Adipocyte (in vitro differentiated cells): ENCODE data around the gene MAGEE1.

Source experiments
- DNase-seq: peaks from one replicate; pipeline ENCODE4 v3.0.0-alpha.2; 2015; ENCODE audit warnings: low read depth
- H3K27me3 ChIP-seq: replicated peaks from 2 replicates; pipeline ENCODE4 v1.7.0; 2013; ENCODE audit warnings: mild to moderate bottlenecking, low read length, moderate library complexity; ENCODE audit not compliant: control insufficient read depth, insufficient read depth
- H3K36me3 ChIP-seq: 2 replicates; pipeline ENCODE4 v1.7.0; 2013; ENCODE audit warnings: low read length, mild to moderate bottlenecking, moderate library complexity; ENCODE audit not compliant: control insufficient read depth, insufficient read depth, severe bottlenecking
- H3K4me1 ChIP-seq: 2 replicates; pipeline ENCODE4 v1.7.0; 2013; ENCODE audit warnings: mild to moderate bottlenecking, low read length, moderate library complexity; ENCODE audit not compliant: control insufficient read depth, insufficient read depth
- H3K4me3 ChIP-seq: 2 replicates; pipeline ENCODE4 v1.7.0; 2013; ENCODE audit warnings: mild to moderate bottlenecking, low read length, moderate library complexity
- H3K9ac ChIP-seq: 2 replicates; pipeline ENCODE4 v1.7.0; 2013; ENCODE audit warnings: mild to moderate bottlenecking, low read length, moderate library complexity
- H3K9me3 ChIP-seq: 2 replicates; pipeline ENCODE4 v1.7.0; 2013; ENCODE audit warnings: mild to moderate bottlenecking, low read length, moderate library complexity; ENCODE audit not compliant: control insufficient read depth

Gene MAGEE1

DNA sequence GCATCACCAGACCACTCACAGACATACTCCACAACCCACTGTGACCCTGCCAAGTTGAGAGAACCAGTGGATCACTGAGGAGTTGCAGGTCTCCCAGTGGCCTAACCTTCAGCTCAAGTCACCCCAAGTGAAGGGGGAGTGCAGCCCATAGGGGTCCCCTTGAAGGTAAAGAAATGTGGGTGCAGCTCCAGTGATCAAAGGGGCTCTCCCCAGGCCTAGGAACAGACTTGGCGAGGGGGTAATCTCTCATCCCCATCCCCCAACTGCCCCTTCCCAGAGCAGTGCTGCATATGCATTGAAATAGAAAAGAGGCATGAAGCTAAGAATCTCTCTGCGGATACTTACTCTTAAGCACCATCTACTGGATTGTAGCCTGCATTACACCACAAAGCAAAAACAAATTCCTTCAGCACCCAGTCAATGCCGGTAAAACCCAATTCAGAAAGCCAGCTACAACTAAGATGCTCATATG is 27.0 kb downstream of the MAGEE1 start:
- no peaks in the 10 kb centered on the region for H3K36me3 ChIP-seq
- DNase-seq, result peak; percentile 52
- H3K27me3 ChIP-seq, result peaks cover 8% of the 10 kb centered on the region
- H3K9ac ChIP-seq, result no peak overlapping the region
- no peaks in the 10 kb centered on the region for H3K4me1 ChIP-seq
- H3K4me3 ChIP-seq, result no peak overlapping the region
- H3K9me3 ChIP-seq, result no peaks in the 10 kb centered on the region

GRCh38 chrX:76477353-76477752 is 49.8 kb downstream of the MAGEE1 start:
- no peak for DNase-seq
- Histone ChIP-seq H3K4me1 (no peaks in the 10 kb centered on the region), H3K27me3 (no peaks in the 10 kb centered on the region), H3K9ac (no peak overlapping the region), H3K9me3 (peaks cover 16% of the 10 kb centered on the region), H3K4me3 (no peak overlapping the region), H3K36me3 (no peaks in the 10 kb centered on the region)
